SHP77 treated with DMSO at 0.1 percent for 48 hours (cell line): ENCODE measurements around the gene GRM2.

Source experiments
- DNase-seq: peaks from one replicate; lab custom pipeline; 2025; lab: John Stamatoyannopoulos, UW

GRM2 gene

GRCh38 chr3:51706788-51707731, at the start of gene GRM2:
Gene GRM2, plus strand, starts transcription at chr3:51707068. Its CDS starts 1,916 bp downstream, at chr3:51708984.
- DNase-seq: peak; percentile 11

GRCh38 chr3:51657234-51657633, 49.6 kb upstream of the GRM2 start:
- no peak for DNase-seq

GRCh38 chr3:51659942-51660341, 46.9 kb upstream of the GRM2 start:
- DNase-seq: no peak

- no peak for DNase-seq
Measured at GRCh38 chr3:51662456-51662855, 44.4 kb upstream of the GRM2 start.

GRCh38 chr3:51668756-51669155, 38.1 kb upstream of the GRM2 start:
- no peak for DNase-seq

GRCh38 chr3:51669241-51670052, 37.4 kb upstream of the GRM2 start:
- peak; percentile 23 for DNase-seq

- DNase-seq: no peak
Measured at GRCh38 chr3:51670053-51670822, 36.6 kb upstream of the GRM2 start.

- DNase-seq: peak; percentile 42
Measured at GRCh38 chr3:51670823-51671733, 35.8 kb upstream of the GRM2 start, which contains the start of gene TEX264. Gene TEX264, plus strand, starts transcription at chr3:51671252. Its CDS starts 3,053 bp downstream, at chr3:51674305.

- DNase-seq: no peak
Measured at GRCh38 chr3:51671734-51672475, 35.0 kb upstream of the GRM2 start.

- DNase-seq: no peak
Measured at GRCh38 chr3:51673181-51673801, 33.6 kb upstream of the GRM2 start.

GRCh38 chr3:51673802-51674654, 32.8 kb upstream of the GRM2 start:
- no peak for DNase-seq

GRCh38 chr3:51675201-51675611, 31.7 kb upstream of the GRM2 start:
- DNase-seq: no peak

- DNase-seq: no peak
Measured at GRCh38 chr3:51676102-51676640, 30.7 kb upstream of the GRM2 start.

GRCh38 chr3:51677358-51677757, 29.5 kb upstream of the GRM2 start:
- no peak for DNase-seq

GRCh38 chr3:51678186-51678585, 28.7 kb upstream of the GRM2 start:
- DNase-seq: no peak

GRCh38 chr3:51678641-51679040, 28.2 kb upstream of the GRM2 start:
- DNase-seq: no peak

GRCh38 chr3:51679318-51679717, 27.6 kb upstream of the GRM2 start:
- DNase-seq: no peak

- no peak for DNase-seq
Measured at GRCh38 chr3:51679777-51680176, 27.1 kb upstream of the GRM2 start.
